NCI-H774 (cell line): ENCODE measurements around the gene GLT1D1.
"Not testable (repeated sequence)": the region's sequence is repeated elsewhere in the genome, so short reads cannot be mapped to it uniquely, and the experiment has no call there.

ENCODE experiments used
- DNase-seq: peaks from one replicate; lab custom pipeline; 2025; lab: John Stamatoyannopoulos, UW

GLT1D1 gene

GRCh38 chr12:128852885-128853599, at the start of gene GLT1D1:
Gene GLT1D1 (plus strand): TSS chr12:128853478. CDS start chr12:128853582, 104 bp downstream.
- no peak for DNase-seq

GRCh38 chr12:128803788-128804187, 49.5 kb upstream of the GLT1D1 start:
- no peak for DNase-seq

GRCh38 chr12:128804762-128805161, 48.5 kb upstream of the GLT1D1 start:
- DNase-seq = no peak

GRCh38 chr12:128805406-128805805, 47.9 kb upstream of the GLT1D1 start:
- not testable (repeated sequence) for DNase-seq

GRCh38 chr12:128806573-128806972, 46.7 kb upstream of the GLT1D1 start:
- no peak for DNase-seq

- DNase-seq = no peak
These were observed 46.0 kb upstream of the GLT1D1 start for GRCh38 chr12:128807161-128807724.

GRCh38 chr12:128808651-128809050, 44.6 kb upstream of the GLT1D1 start:
- no peak for DNase-seq

GRCh38 chr12:128810182-128811127, 42.8 kb upstream of the GLT1D1 start:
- DNase-seq = no peak

GRCh38 chr12:128811806-128812205, 41.5 kb upstream of the GLT1D1 start:
- no peak for DNase-seq

- no peak for DNase-seq
These were observed 39.9 kb upstream of the GLT1D1 start for GRCh38 chr12:128813392-128813791.

GRCh38 chr12:128813883-128814282, 39.4 kb upstream of the GLT1D1 start:
- DNase-seq = no peak

GRCh38 chr12:128814411-128815261, 38.6 kb upstream of the GLT1D1 start:
- DNase-seq = no peak

GRCh38 chr12:128815779-128816642, 37.3 kb upstream of the GLT1D1 start:
- no peak for DNase-seq

- no peak for DNase-seq
These were observed 36.7 kb upstream of the GLT1D1 start for GRCh38 chr12:128816643-128816920.

GRCh38 chr12:128817111-128818015, 35.9 kb upstream of the GLT1D1 start:
- DNase-seq = peak; percentile 63

GRCh38 chr12:128818065-128819022, 34.9 kb upstream of the GLT1D1 start:
- DNase-seq = no peak

GRCh38 chr12:128819293-128820144, 33.8 kb upstream of the GLT1D1 start:
- no peak for DNase-seq

GRCh38 chr12:128820253-128820652, 33.0 kb upstream of the GLT1D1 start:
- DNase-seq = no peak
